ENCODE results near the gene CDCA3. TPM values are rescaled to one million over a fixed set of nuclear protein-coding genes. Genes with fewer than 3 reads are reported as not detected.
"Not testable (repeated sequence)": the region's sequence is repeated elsewhere in the genome, so short reads cannot be mapped to it uniquely, and the experiment has no call there.

The CDCA3 gene
- total RNA-seq, 1 experiment from 2014 or later: 107 TPM

- no peak for DNase-seq (ENCODE audit: low spot score)
- ChIA-PET CTCF (no interaction called here), POLR2A (ENCODE audit: low non-redundant PET) (no interaction called here)
- H3K4me1 ChIP-seq (ENCODE audit: insufficient read depth, low read length, poor library complexity, severe bottlenecking): peaks cover 7% of the 10 kb centered on the region
- H3K4me3 ChIP-seq (ENCODE audit: low read depth, low read length, poor library complexity, severe bottlenecking): no peak overlapping the region
- no peaks in the 10 kb centered on the region for H3K27me3 ChIP-seq (replicated peaks; ENCODE audit: insufficient read depth, low read depth, low read length, poor library complexity)
- intact Hi-C loops (cut with micrococcal nuclease; ENCODE audit: unreplicated experiment): no loop called here
- no TSS peak for BruUV-seq (replicated peaks)
- H3K9me3 ChIP-seq (ENCODE audit: low read depth, low read length, poor library complexity, severe bottlenecking): no peaks in the 10 kb centered on the region
- no peak overlapping the region for H3K27ac ChIP-seq (ENCODE audit: low read depth, low read length, poor library complexity, severe bottlenecking)
- H3K36me3 ChIP-seq (ENCODE audit: insufficient read depth, low read length, poor library complexity, severe bottlenecking): no peaks in the 10 kb centered on the region
- no peak for TF ChIP-seq EZH2 (IDR thresholded peaks at IDR 0.05; ENCODE audit: borderline replicate concordance, low read depth, low read length, poor library complexity, severe bottlenecking)
- no peak for TF ChIP-seq CTCF (conservative IDR thresholded peaks at IDR 0.05; ENCODE audit: low read depth, low read length)
Measured at GRCh38 chr12:6887460-6887859, 36.4 kb upstream of the CDCA3 start.

- intact Hi-C loops (cut with micrococcal nuclease; ENCODE audit: unreplicated experiment); H3K9me3 ChIP-seq (ENCODE audit: low read depth, low read length, poor library complexity, severe bottlenecking); BruUV-seq (replicated peaks): not testable (repeated sequence)
Measured at GRCh38 chr12:6886206-6886999, 35.3 kb upstream of the CDCA3 start.

GRCh38 chr12:6884539-6884938 lies 33.5 kb upstream of the CDCA3 start:
- no peaks in the 10 kb centered on the region for H3K4me1 ChIP-seq (ENCODE audit: insufficient read depth, low read length, poor library complexity, severe bottlenecking)
- CTCF ChIA-PET: no interaction called here
- no peak overlapping the region for H3K27ac ChIP-seq (ENCODE audit: low read depth, low read length, poor library complexity, severe bottlenecking)
- DNase-seq (ENCODE audit: low spot score): no peak
- intact Hi-C loops (cut with micrococcal nuclease; ENCODE audit: unreplicated experiment): loop anchor here (5.0 kb wide), 1 partner anchor 848 kb away; no protein-coding TSS in a partner anchor
- no peaks in the 10 kb centered on the region for H3K36me3 ChIP-seq (ENCODE audit: insufficient read depth, low read length, poor library complexity, severe bottlenecking)
- no TSS peak for BruUV-seq (replicated peaks)
- POLR2A ChIA-PET (ENCODE audit: low non-redundant PET): interaction anchor here (0.6 kb wide), 1 partner anchor 77 kb away, joined by 4 read pairs; no protein-coding TSS in a partner anchor
- no peak for TF ChIP-seq CTCF (conservative IDR thresholded peaks at IDR 0.05; ENCODE audit: low read depth, low read length)
- no peak for TF ChIP-seq EZH2 (IDR thresholded peaks at IDR 0.05; ENCODE audit: borderline replicate concordance, low read depth, low read length, poor library complexity, severe bottlenecking)
- no peaks in the 10 kb centered on the region for H3K9me3 ChIP-seq (ENCODE audit: low read depth, low read length, poor library complexity, severe bottlenecking)
- no peak overlapping the region for H3K4me3 ChIP-seq (ENCODE audit: low read depth, low read length, poor library complexity, severe bottlenecking)
- no peaks in the 10 kb centered on the region for H3K27me3 ChIP-seq (replicated peaks; ENCODE audit: insufficient read depth, low read depth, low read length, poor library complexity)

More at GRCh38 chr12:6886206-6886999, 35.3 kb upstream of the CDCA3 start:
- CTCF ChIA-PET: interaction anchor here (0.7 kb wide), 1 partner anchor 272 kb away, joined by 3 read pairs; no protein-coding TSS in a partner anchor
- H3K27ac ChIP-seq (ENCODE audit: low read depth, low read length, poor library complexity, severe bottlenecking); H3K4me3 ChIP-seq (ENCODE audit: low read depth, low read length, poor library complexity, severe bottlenecking); H3K4me1 ChIP-seq (ENCODE audit: insufficient read depth, low read length, poor library complexity, severe bottlenecking); H3K27me3 ChIP-seq (replicated peaks; ENCODE audit: insufficient read depth, low read depth, low read length, poor library complexity); POLR2A ChIA-PET (ENCODE audit: low non-redundant PET); DNase-seq (ENCODE audit: low spot score); H3K36me3 ChIP-seq (ENCODE audit: insufficient read depth, low read length, poor library complexity, severe bottlenecking): not testable (repeated sequence)
